HG02759 (cell line): Measurements from ENCODE around the gene IRF4.
"Not testable (repeated sequence)": the region's sequence is repeated elsewhere in the genome, so short reads cannot be mapped to it uniquely, and the experiment has no call there.

ENCODE experiments used
- ATAC-seq: cut with Tn5 transposase; IDR thresholded peaks from one replicate; pipeline ENCODE4 v1.9.1; 2021; ENCODE audit warnings: mild to moderate bottlenecking, moderate library complexity; ENCODE audit not compliant: unreplicated experiment

Gene IRF4

DNA sequence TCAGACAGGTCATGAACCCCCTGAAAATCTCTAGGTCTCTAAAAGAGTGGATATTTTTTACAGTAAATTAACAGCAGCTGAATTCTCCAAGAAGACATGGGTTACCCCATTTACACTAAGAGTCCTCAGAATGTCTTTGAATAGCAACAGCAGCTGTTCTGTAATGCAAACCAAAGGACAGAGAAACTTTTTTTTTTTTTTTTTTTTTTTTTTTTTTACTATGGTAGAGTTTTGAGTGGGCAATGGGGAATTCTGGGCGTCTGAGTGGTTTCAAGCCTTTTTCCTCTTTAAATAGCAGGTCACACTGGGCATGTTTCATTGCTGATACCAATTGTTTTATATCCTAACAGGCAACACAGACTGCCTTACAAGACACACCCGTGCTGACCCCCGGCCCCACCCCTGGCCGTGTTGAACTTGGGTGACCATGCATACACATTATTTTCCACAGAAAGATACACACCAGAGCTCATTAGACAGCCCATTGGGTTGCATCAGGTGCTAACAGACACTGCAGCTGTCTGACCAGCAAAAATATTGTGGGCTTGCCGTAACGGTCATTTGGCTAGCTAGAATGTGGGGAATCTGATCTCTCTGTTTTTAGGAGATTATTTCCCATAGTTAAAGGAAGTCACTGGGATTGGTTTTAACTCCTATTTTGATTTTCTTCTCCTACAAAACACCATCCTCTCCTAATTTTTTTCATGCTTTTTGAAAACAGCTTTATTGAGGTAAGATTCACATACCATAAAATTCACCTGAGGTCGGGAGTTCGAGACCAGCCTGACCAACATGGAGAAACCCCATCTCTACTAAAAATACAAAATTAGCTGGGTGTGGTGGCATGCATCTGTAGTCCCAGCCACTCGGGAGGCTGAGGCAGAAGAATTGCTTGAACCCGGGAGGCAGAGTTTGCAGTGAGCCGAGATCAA, 26.7 kb upstream of the IRF4 start:
- peak; percentile 79 for ATAC-seq

DNA sequence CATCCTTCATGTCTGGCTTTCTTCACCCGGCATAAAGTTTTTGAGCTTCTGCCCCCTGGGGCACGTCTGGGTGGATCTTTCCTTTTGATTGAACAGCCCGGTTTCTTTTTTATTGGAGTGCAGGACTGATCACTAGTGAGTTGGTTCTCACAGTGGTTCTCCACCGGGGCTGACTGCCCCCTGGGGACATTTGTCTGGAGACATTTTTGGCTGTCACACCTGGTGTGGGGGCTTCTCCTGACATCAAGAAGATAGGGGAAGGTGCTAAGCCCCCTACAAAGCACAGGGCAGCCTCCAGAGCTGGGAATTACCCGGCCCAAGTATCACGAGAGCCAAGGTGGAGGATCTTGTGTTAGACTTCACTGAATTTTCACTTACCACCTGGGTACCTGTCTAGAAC, 25.7 kb upstream of the IRF4 start:
- ATAC-seq = no peak

DNA sequence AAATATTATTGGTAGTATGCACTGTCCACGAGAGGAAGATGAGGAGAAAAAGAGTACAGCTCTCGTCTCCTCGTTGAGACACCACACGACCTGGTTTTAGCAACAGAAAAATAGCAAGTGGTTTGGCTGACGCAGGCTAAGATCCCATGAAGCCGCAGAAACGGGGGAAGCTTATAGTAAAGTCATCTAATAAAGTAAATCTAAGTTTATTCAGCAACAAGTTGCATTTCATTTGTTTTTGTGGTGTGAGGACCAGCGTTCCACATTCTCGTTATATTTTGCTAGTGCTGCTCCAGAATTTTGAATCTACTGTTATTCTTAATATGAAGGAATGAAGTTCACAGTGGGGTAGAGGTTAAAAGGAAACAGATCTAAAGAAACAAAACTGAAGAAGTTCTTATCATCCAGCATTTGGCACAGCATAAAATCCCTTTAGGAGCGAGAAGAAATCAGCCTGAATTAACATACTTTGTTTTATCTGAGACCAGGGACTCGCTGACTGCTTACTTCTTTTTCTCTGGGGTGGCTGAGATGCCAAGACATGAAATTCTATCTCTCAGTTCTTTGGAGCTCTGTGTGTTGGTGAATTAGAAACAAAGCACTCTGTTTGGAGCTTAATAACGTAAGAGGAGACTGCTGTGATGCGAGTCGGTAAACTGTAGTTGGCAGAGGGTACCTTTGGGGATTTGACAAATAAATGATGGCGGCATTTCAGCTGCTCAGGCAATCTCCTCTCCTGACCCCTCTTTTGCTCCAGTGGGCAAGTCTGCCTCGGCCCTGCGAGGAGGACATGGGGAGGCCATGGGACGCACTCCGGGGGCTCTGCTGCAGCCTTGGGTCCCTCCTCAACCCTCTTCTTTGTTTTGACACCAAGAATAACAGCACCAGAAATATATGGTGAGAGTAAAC, 24.9 kb upstream of the IRF4 start:
- ATAC-seq = no peak

- no peak for ATAC-seq
Measured at GRCh38 chr6:367298-367794, 24.2 kb upstream of the IRF4 start.

DNA sequence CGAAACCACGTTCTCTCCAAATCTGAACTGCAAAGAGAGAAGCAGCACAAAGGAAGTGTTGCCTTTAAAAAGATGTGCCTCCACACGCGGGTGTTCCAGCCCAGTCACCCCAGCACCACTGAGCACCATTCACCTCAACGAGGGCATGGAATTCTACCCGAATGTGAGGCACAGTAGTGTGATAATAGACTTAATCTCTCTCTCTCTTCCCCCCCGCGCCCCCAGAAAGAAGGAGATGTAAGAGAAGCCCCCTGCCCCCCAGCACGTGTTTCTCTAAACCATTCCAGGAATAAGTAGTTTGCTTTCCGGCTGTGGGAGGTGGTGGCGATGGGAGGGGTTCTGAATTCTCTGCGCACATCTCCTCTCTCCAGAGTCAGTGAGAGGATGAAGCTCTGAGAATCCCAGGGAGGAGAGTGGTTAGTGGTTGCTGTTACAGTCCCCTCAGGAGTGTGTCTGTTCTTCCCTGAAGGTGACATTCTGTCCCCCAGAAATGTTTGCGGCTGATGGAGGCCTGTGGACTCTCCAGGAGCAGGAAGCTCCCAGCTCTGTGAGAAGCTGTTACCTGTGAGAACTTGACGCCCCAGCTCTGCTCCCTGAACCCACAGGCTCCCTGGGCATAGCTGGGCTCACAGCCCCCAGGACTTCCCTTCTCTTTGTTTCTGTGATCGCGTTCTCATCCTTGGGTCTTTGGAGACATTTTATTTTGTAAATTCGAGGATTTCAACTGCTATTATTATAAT, 23.5 kb upstream of the IRF4 start:
- no peak for ATAC-seq

DNA sequence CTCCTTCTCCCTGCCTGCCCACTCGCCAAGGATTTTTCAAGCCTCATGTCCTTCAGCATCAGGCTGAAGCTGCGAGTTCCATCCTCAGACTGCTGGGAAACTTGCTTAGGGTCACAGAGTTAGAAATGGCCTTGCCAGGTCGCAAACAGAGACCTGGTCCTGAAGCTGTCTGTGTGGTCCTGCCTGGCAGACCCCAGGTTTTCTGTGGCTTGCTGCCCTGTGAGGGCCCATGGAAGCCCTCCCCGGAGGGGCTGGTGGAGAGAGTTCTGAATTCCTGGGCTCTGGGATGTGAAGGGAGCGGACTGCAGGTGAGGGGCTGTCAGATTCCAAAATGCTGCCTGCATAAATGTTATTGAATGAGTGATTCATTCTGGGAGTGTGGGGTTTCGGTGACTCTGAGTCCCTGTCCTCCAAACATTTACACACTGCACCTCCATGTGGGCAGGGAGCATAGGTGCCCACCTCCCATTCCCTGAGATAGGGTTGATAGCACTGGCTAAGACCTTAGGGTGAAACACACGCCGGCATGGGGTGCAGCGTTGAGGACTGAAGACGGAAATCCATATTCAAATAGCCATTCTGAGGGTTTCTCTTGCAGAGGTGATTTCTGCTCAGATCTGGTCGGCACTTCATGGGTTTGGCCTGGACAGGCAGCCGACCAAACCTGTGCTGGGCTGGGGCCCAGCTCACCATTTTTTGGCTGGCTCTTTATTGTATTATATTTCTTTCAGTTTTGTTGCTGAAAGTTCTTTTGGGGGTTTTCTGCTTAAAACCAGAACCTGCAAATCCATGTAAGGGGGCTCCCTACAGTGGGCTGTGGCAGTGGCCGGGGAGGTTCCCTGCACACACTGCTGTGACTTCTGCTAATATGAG, 21.8 kb upstream of the IRF4 start:
- no peak for ATAC-seq

GRCh38 chr6:370555-370954, 21.0 kb upstream of the IRF4 start:
- ATAC-seq = no peak

GRCh38 chr6:371851-372250, 19.7 kb upstream of the IRF4 start:
- not testable (repeated sequence) for ATAC-seq

DNA sequence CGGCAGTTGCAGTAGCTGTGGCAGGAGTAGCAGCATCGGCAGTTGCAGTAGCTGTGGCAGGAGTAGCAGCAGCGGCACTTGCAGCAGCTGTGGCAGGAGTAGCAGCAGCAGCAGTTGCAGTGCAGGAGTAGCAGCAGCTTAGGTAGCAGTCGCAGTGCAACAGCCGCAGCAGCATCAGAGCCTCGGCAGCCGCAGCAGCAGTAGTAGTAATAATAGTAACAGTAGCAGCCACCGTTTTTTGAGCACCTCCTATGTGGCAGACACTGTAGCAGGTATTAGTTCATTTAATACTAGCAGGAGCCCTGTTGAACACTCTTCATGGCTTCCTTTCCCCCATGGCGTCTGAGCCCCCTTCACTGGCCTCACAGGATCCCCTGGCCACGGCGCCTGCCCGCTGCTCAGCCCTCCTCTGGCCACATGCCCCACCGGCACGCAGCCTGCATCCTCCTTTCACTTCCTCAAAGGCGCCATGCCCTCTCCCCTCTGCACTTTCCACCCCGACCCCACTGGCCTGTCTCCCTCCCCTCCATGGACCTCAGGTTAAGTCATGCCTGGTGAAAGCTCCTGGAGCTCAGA, 19.1 kb upstream of the IRF4 start:
- ATAC-seq = peak; percentile 62

GRCh38 chr6:373031-373430, 18.5 kb upstream of the IRF4 start:
- ATAC-seq = no peak

GRCh38 chr6:373773-374724, 17.5 kb upstream of the IRF4 start:
- ATAC-seq = no peak

- no peak for ATAC-seq
Measured at GRCh38 chr6:374956-375355, 16.6 kb upstream of the IRF4 start.

DNA sequence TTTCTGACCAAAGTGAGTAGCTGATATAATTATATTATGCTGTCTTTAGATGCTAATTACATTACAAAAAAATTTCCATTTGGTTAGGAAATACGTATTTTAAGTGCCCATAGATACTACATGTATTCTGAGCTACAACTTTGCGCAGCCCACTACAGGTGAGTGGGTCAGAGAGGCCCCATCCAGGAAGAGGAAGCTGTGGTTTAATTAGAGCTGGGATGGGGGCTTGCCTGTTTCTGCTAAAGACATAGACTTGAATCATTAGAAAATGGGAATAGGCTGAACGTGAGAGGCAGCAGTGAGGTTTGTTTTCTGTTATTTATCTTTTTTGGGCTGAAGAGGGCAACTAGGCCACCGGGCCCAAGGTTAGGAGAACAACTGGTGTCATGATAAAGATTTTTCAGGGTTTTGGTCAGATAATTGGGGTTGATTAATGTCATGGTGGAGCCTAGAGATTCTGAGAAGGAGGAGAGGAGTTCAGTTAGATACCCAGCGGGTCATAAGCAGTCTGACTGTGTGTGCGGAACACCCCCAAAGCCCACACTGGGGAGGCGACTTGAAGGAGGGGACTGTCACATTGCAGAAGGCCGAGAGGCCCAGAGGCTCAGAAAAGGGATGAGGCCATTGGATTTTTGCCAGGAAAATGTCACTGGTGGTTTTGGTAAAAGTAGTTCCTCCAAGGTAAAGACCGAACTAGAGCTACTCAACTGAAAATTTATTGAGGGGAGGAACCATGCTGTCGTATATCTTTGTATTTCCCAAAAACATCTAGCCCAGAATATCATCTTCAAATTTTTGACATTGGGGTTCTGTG, 14.5 kb upstream of the IRF4 start:
- no peak for ATAC-seq

GRCh38 chr6:377641-378020, 13.9 kb upstream of the IRF4 start:
- ATAC-seq = not testable (repeated sequence)

- no peak for ATAC-seq
Measured at GRCh38 chr6:378090-378957, 13.2 kb upstream of the IRF4 start.

GRCh38 chr6:378958-379409, 12.6 kb upstream of the IRF4 start:
- peak; percentile 17 for ATAC-seq
